Frontal cortex (tissue), 4 donors: ENCODE data around the gene MCHR1. TPM values are rescaled to one million over a fixed set of nuclear protein-coding genes. Genes with fewer than 3 reads are reported as not detected.
"Not testable (repeated sequence)": the region's sequence is repeated elsewhere in the genome, so short reads cannot be mapped to it uniquely, and the experiment has no call there.

Source experiments
- DNase-seq, 2 donors: peaks; one replicate each; pipeline ENCODE4 v3.0.0; 2012; ENCODE audit warnings: low spot score in 2 of 2
- FAIRE-seq: peaks from 2 replicates; lab custom pipeline; 2012; peaks lifted over from hg19 to GRCh38; lab: Jason Lieb, UNC
- total RNA-seq: library from RNA; depleted of rRNA; stranded (reverse); fragments of >200 nt; gene quantifications from one replicate; pipeline ENCODE4 v1.2.3, GENCODE V29; 2014
- donor health status: control.
- donor health status: control.
- donor health status: control.

Gene MCHR1
- total RNA-seq, 1 donor from 2014 or later, result 1.2 TPM

- FAIRE-seq, DNase-seq: not testable (repeated sequence)
Measured at GRCh38 chr22:40720156-40720537, 40.9 kb downstream of the MCHR1 start.

DNA sequence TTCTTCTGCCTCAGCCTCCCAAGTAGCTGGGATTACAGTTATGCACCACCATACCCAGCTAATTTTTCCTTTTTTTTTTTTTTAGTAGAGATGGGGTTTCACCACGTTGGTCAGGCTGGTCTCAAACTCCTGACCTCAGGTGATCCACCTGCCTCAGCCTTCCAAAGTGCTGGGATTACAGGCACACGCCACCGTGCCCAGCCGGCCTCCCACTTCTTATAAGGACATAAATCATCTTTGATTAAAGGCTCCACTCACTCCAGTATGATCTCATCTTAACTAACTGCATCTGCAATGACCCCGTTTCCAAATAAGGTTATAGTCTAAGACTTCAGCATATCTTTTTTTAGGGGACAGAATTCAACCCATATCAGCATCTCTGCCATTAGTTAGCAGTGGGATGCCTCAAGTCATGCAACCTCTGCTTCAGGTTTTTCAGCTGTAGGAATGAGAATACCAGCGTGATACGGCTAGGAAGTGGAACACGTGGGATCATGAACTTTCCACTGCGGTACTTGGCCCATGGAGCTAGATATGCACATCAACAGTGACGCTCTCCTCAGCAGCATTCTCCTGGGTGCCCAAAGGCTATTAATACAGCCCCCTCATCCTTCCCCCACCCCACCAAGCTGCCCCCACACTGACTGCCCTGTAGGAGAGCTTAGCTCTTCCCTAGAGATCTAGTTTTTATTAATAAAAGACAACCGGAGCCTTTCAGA lies 41.4 kb downstream of the MCHR1 start:
- FAIRE-seq, result no peak
- no peak for DNase-seq

- DNase-seq, result no peak
- FAIRE-seq, result no peak
Measured at GRCh38 chr22:40721266-40721665, 42.0 kb downstream of the MCHR1 start.

DNA sequence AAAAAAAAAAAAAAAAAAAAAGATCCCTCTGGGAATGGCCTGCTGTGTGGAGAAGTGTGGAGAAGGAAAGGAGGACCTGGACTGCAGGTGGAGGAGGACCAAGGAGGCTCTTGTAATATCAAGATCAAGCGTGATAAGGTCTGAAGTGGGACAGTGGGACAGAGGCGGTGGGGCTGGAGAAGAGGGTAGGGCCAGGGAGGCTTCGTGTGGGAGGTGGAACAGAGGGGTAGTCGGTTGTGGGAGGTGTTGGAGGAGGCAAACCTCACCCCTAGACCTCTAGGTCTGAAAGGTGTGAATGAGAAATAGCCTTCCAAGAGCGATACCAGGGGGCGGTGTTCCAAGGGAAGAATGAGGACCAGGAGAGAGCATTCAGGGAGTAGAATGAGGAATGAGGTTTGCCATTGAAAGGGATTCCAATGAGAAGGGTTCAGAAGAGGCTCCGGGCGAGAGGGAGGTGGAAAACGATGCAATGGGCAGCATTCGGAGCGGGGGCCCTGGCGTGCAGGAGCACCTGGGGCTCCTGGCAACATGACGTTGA lies 44.2 kb downstream of the MCHR1 start:
- DNase-seq (no peak), FAIRE-seq (no peak)

GRCh38 chr22:40726514-40726913 lies 47.2 kb downstream of the MCHR1 start:
- DNase-seq (no peak), FAIRE-seq (no peak)

DNA sequence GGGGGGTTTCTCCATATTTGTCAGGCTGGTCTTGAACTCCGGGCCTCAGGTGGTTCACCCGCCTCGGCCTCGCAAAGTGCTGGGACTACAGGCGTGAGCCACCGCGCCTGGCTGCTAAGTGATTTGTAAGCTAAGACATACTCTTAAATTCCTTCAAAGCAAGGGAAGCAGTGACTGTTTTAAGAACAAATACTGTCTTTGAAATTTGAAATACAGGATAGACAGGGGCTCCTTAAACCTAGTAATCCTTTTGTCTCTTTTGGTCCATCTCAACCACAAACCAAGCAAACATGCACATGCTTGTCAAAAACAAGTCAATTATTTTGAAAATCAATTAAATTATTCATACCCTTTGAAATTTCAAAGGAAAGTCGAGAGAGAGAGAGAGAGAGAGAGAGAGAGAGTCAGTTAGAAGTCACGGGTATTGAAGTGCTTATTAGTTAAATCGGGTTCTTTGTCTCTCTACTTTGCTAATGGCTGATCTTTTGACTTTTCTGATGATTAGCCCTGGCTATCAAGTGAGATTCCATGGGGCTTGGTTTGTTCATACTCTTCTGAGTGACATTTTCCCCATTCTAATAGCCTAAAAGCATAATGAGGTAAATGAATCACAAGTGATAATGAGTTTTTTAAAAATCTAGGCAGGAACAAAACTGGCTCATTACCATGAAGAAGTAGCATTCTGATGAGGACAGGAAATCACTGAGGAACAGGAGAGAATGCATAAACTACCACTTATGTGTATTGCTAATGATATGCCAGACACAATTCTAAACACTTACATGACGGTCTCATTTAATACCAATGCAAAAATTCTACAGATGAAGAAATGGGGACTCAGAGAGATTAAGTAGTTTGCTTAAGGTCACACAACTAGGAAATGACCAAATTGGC lies 48.0 kb downstream of the MCHR1 start:
- FAIRE-seq (no peak), DNase-seq (no peak)

DNA sequence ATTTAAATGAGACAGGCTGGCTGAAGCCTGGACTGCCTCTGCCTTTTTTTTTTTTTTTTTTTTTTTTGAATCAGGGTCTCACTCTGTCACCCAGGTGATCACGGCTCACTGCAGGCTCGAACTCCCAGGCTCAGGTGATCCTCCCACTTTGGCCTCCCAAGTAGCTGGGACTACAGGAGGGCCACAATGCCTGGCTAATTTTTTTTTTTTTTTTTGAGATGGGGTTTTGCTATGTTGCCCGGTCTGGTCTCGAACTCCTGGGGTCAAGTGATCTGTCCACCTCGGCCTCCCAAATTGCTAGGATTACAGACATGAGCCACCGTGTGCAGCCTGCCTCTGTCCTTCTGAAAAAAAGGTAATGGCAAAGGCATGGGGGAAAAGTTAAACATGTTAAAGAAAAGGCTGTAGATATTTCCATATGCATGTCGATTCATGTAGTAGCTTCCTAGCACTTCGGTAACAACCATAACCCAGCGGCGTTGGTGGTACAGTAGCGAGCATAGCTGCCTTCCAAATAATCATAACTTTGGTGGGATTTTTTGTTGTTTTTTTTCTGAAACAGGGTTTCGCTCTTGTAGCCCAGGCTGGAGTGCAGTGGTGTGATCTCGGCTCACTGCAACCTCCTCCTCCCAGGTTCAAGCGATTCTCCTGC lies 48.8 kb downstream of the MCHR1 start:
- FAIRE-seq (no peak), DNase-seq (no peak)

DNA sequence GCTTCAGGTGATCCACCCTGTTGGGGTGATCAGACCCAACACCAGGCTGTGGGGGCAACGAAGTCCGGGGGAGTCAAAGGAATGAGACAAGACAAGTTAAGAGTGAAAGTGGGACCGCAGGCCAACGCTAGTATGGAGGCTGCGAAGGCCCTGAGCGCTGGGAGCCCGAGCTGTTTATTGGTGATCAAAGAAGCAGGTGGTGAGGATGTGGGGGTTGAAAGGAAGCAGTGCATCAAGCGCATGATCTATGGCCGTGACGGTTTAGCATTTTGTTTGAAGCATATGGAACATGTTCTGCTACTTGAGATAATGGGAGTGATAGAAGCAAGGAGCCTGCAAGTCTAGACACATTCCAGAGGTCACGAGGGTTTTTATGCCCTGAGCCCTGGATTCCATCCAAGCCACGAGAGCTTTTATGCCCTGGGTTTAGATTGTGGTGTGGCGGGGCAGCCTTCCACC lies 49.5 kb downstream of the MCHR1 start:
- no peak for FAIRE-seq

GRCh38 chr22:40729284-40729683 lies 50.0 kb downstream of the MCHR1 start:
- DNase-seq (no peak), FAIRE-seq (no peak)

More for the DNA sequence above, 49.5 kb downstream of the MCHR1 start:
- no peak for DNase-seq

Other genes starting within 250 kb of the MCHR1 start
- 24.9 TPM for gene MRTFA, start 42.8 kb upstream of the MCHR1 start, total RNA-seq
- 29.3 TPM for gene SLC25A17, start 139.9 kb downstream of the MCHR1 start, total RNA-seq
- 178 TPM for gene ST13, start 177.2 kb downstream of the MCHR1 start, total RNA-seq
- 4.9 TPM for gene XPNPEP3, start 177.7 kb downstream of the MCHR1 start, total RNA-seq
- gene DNAJB7, start 182.6 kb downstream of the MCHR1 start, total RNA-seq, result not detected